NCI-H460 (cell line): Measurements from ENCODE around the gene SIKE1. TPM values are rescaled to one million over a fixed set of nuclear protein-coding genes. Genes with fewer than 3 reads are reported as not detected.

Source experiments
- small RNA-seq, 2 experiments: library from RNA; depleted of rRNA; stranded (forward); fragments of <200 nt; gene quantifications; one replicate each; pipeline ENCODE3, GENCODE V24; 2014
- total RNA-seq: library from RNA; depleted of rRNA; stranded (reverse); fragments of >200 nt; shearing (Covaris generic); gene quantifications from 2 replicates; pipeline ENCODE4 v1.2.3, GENCODE V29; 2014; rRNA removed

Gene SIKE1
- total RNA-seq, 1 experiment from 2014 or later = 58.1 TPM

Small RNAs within 50 kb of the gene (small RNA-seq; reads per million reads assigned to genes)
- gene RNY1P13 = 0 to 0.18 reads per million in 2 experiments

Other genes starting within 250 kb of the SIKE1 start
- gene BCAS2, start 199.1 kb downstream of the SIKE1 start, total RNA-seq = 34.9 and 36.2 TPM in 2 replicates
- 1.9 and 3.1 TPM in 2 replicates for gene DENND2C, start 110.6 kb downstream of the SIKE1 start, total RNA-seq
- not detected in 2 replicates for gene AMPD1, start 85.1 kb downstream of the SIKE1 start, total RNA-seq
- 65.0 and 68.4 TPM in 2 replicates for gene NRAS, start 63.9 kb downstream of the SIKE1 start, total RNA-seq
- 300 and 328 TPM in 2 replicates for gene CSDE1, start 22.7 kb downstream of the SIKE1 start, total RNA-seq
- gene SYCP1, start 74.2 kb upstream of the SIKE1 start, total RNA-seq = not detected in 2 replicates
- not detected in 2 replicates for gene TSHB, start 249.1 kb upstream of the SIKE1 start, total RNA-seq